ENCODE measurements around the gene CTNNA3.

CTNNA3 gene

GRCh38 chr10:66714741-66715140 is 981.3 kb downstream of the CTNNA3 start:
- DNase-seq: no peak

GRCh38 chr10:66713387-66713786 is 982.6 kb downstream of the CTNNA3 start:
- DNase-seq: no peak

GRCh38 chr10:66698069-66698468 is 997.9 kb downstream of the CTNNA3 start:
- DNase-seq: no peak

- no peak for DNase-seq
These were observed 1000.9 kb downstream of the CTNNA3 start for GRCh38 chr10:66695046-66695445.

- no peak for DNase-seq
These were observed 1011.4 kb downstream of the CTNNA3 start for GRCh38 chr10:66684581-66684980.

GRCh38 chr10:66680886-66681285 is 1015.1 kb downstream of the CTNNA3 start:
- no peak for DNase-seq

- DNase-seq: no peak
These were observed 1017.5 kb downstream of the CTNNA3 start for GRCh38 chr10:66678521-66678920.

GRCh38 chr10:66673071-66673470 is 1022.9 kb downstream of the CTNNA3 start:
- DNase-seq: no peak

GRCh38 chr10:66671562-66671961 is 1024.4 kb downstream of the CTNNA3 start:
- DNase-seq: no peak

GRCh38 chr10:66671064-66671463 is 1024.9 kb downstream of the CTNNA3 start:
- DNase-seq: no peak

- DNase-seq: no peak
These were observed 1039.5 kb downstream of the CTNNA3 start for GRCh38 chr10:66656499-66656898.

- no peak for DNase-seq
These were observed 1041.1 kb downstream of the CTNNA3 start for GRCh38 chr10:66654861-66655260.

- no peak for DNase-seq
These were observed 1044.5 kb downstream of the CTNNA3 start for GRCh38 chr10:66651308-66652082.

- DNase-seq: no peak
These were observed 1046.4 kb downstream of the CTNNA3 start for GRCh38 chr10:66649626-66650025.

- no peak for DNase-seq
These were observed 1053.8 kb downstream of the CTNNA3 start for GRCh38 chr10:66642217-66642616.

GRCh38 chr10:66639371-66639770 is 1056.6 kb downstream of the CTNNA3 start:
- DNase-seq: no peak

GRCh38 chr10:66637273-66638036 is 1058.5 kb downstream of the CTNNA3 start:
- DNase-seq: no peak

GRCh38 chr10:66629996-66630395 is 1066.0 kb downstream of the CTNNA3 start:
- no peak for DNase-seq

- no peak for DNase-seq
These were observed 1068.8 kb downstream of the CTNNA3 start for GRCh38 chr10:66627156-66627555.

GRCh38 chr10:66625709-66626590 is 1070.0 kb downstream of the CTNNA3 start:
- no peak for DNase-seq

GRCh38 chr10:66622050-66622449 is 1073.9 kb downstream of the CTNNA3 start:
- no peak for DNase-seq

GRCh38 chr10:66604195-66604594 is 1091.8 kb downstream of the CTNNA3 start:
- DNase-seq: no peak

- DNase-seq: no peak
These were observed 1104.1 kb downstream of the CTNNA3 start for GRCh38 chr10:66591865-66592264.
